Spleen (tissue), 11 donors: ENCODE results near the gene FAM237A. TPM values are rescaled to one million over a fixed set of nuclear protein-coding genes. Genes with fewer than 3 reads are reported as not detected.

Source experiments
- DNase-seq: peaks from one replicate; pipeline ENCODE4 v3.0.0-alpha.2; 2020
- H3K27ac ChIP-seq, 8 donors: fragments of 200-600 bp; sonication (generic) in 7 of 8; 1 replicate in 4 of 8; 2 replicates in 4 of 8; pipeline versions ENCODE4 v1.5.0 to v1.8.0; 2016 to 2021; ENCODE audit warnings: inconsistent platforms in 4 of 8, mild to moderate bottlenecking in 4 of 8, moderate library complexity in 1 of 8
- H3K27me3 ChIP-seq, 7 donors: fragments of 200-600 bp; sonication (generic) in 6 of 7; replicated peaks in 1 of 7; 1 replicate in 4 of 7; 2 replicates in 3 of 7; pipeline versions ENCODE4 v1.5.0 to v1.8.0; 2016 to 2021; ENCODE audit warnings: inconsistent platforms in 3 of 7, mild to moderate bottlenecking in 1 of 7
- H3K36me3 ChIP-seq, 6 donors: fragments of 200-600 bp; sonication (generic) in 5 of 6; 1 replicate in 4 of 6; 2 replicates in 2 of 6; pipeline versions ENCODE4 v1.5.0 to v1.8.0; 2016 to 2021; ENCODE audit warnings: inconsistent platforms in 2 of 6
- H3K4me1 ChIP-seq, 6 donors: fragments of 200-600 bp; sonication (generic) in 5 of 6; 1 replicate in 3 of 6; 2 replicates in 3 of 6; pipeline versions ENCODE4 v1.5.0 to v1.8.0; 2016 to 2021; ENCODE audit warnings: inconsistent platforms in 3 of 6
- H3K4me3 ChIP-seq, 8 donors: fragments of 200-600 bp; sonication (generic) in 7 of 8; 1 replicate in 4 of 8; 2 replicates in 4 of 8; pipeline versions ENCODE4 v1.5.0 to v1.8.0; 2016 to 2021; ENCODE audit warnings: inconsistent platforms in 4 of 8, mild to moderate bottlenecking in 4 of 8, moderate library complexity in 2 of 8
- H3K9me3 ChIP-seq, 8 donors: fragments of 200-600 bp; sonication (generic) in 7 of 8; 1 replicate in 4 of 8; 2 replicates in 4 of 8; pipeline versions ENCODE4 v1.5.0 to v1.8.0; 2016 to 2021; ENCODE audit warnings: inconsistent platforms in 4 of 8
- CTCF ChIP-seq, 11 experiments: fragments of 200-600 bp in 7 of 11; fragments of 450-650 bp in 4 of 11; sonication (generic) in 4 of 11; IDR thresholded peaks in 8 of 11; conservative IDR thresholded peaks in 3 of 11; 1 replicate in 7 of 11; 2 replicates in 4 of 11; pipeline versions ENCODE4 v1.4.0 to v1.8.0; 2016 to 2021; ENCODE audit warnings: antibody characterized with exemption in 11 of 11, inconsistent platforms in 4 of 11, mild to moderate bottlenecking in 1 of 11
- POLR2A ChIP-seq, 3 donors: fragments of 450-650 bp; IDR thresholded peaks; one replicate each; pipeline ENCODE4 v1.5.1; 2017; ENCODE audit warnings: antibody characterized with exemption in 3 of 3, mild to moderate bottlenecking in 1 of 3
- POLR2AphosphoS5 ChIP-seq, 3 donors: sonication (generic); formaldehyde crosslinking; IDR thresholded peaks; one replicate each; pipeline ENCODE4 v1.5.1; 2017; ENCODE audit warnings: antibody characterized with exemption in 3 of 3
- WGBS, 5 donors: extraction: QIAGEN DNeasy Blood & Tissue Kit in 3 of 5; methylation state at CpG; one replicate each; pipeline versions ENCODE4 v1.1.5 to v1.1.7; 2013 to 2018; 5-methylcytosine and 5-hydroxymethylcytosine counted together
- intact Hi-C: fragments of 100-400 bp; cut with DNase I; formaldehyde crosslinking; loops from one replicate; pipeline ENCODE4 v1.15.0; 2023; ENCODE audit warnings: low total_unique reads
- polyA plus RNA-seq, 3 donors: library from polyadenylated mRNA; stranded (reverse); fragments of 200-250 nt; gene quantifications; one replicate each; pipeline ENCODE4 v1.2.1, GENCODE V29; 2013
- total RNA-seq, 7 donors: library from RNA; depleted of rRNA in 3 of 7; stranded (reverse); fragments of >200 nt in 3 of 7; fragmentation: NEBNext Ultra II Directional in 4 of 7; extraction: Animal tissue kit (Norgen Biotek cat#: 25700) in 4 of 7; gene quantifications; one replicate each; pipeline versions ENCODE4 v1.1.0 to v1.2.1, GENCODE V29; 2016 to 2021
- donor health status: healthy with polysubstance abuse.
- donor health status: DM: no; HTN: no; CAD: no; lungs with moderate emphysema.
- donor health status: DM: no; HTN: no; CAD: no.
- donor health status: Bipolar disorder and iron deficiency.
- donor health status: healthy.
- donor health status: DM: no; HTN: no; CAD: no.
- donor health status: DM: yes; HTN: yes; CAD: no.

The FAM237A gene
- total and polyA plus RNA-seq, 10 donors: not detected

GRCh38 chr2:206647985-206648384 lies 5.7 kb downstream of the FAM237A start:
- Histone ChIP-seq H3K27ac (no peak overlapping the region), H3K4me3 (no peak overlapping the region), H3K9me3 (no peaks in the 10 kb centered on the region), H3K4me1 (no peaks in the 10 kb centered on the region), H3K36me3 (no peaks in the 10 kb centered on the region), H3K27me3 (peaks cover 0 to 24% (median 1%) of the 10 kb centered on the region in 7 donors)
- 34 to 67% (median 48%) methylated on average over 1 of the region's 1 CpG for WGBS, 5 donors
- DNase-seq: no peak
- TF ChIP-seq CTCF (IDR thresholded peaks at IDR 0.05 in 8 of 11, conservative IDR thresholded peaks at IDR 0.05 in 3 of 11): no peak
- TF ChIP-seq POLR2A (IDR thresholded peaks at IDR 0.05): no peak
- TF ChIP-seq POLR2AphosphoS5 (IDR thresholded peaks at IDR 0.05): no peak
- intact Hi-C loops: no loop called here

- no peaks in the 10 kb centered on the region for H3K4me1 ChIP-seq
- H3K27ac ChIP-seq: no peak overlapping the region
- TF ChIP-seq POLR2AphosphoS5 (IDR thresholded peaks at IDR 0.05) (no peak), POLR2A (IDR thresholded peaks at IDR 0.05) (no peak), CTCF (IDR thresholded peaks at IDR 0.05 in 8 of 11, conservative IDR thresholded peaks at IDR 0.05 in 3 of 11) (no peak)
- 72 to 95% (median 91%) methylated on average over 1 of the region's 1 CpG for WGBS, 5 donors
- no peaks in the 10 kb centered on the region for H3K27me3 ChIP-seq
- H3K9me3 ChIP-seq: peaks cover 0 to 27% (median 19%) of the 10 kb centered on the region in 8 donors
- no peak overlapping the region for H3K4me3 ChIP-seq
- no peak for DNase-seq
- H3K36me3 ChIP-seq: no peaks in the 10 kb centered on the region
- intact Hi-C loops: no loop called here
These were observed 14.8 kb downstream of the FAM237A start for GRCh38 chr2:206657087-206657486.

- H3K9me3 ChIP-seq: no peaks in the 10 kb centered on the region
- H3K27me3 ChIP-seq: peaks cover 0 to 7% (median 0%) of the 10 kb centered on the region in 7 donors
- WGBS, 5 donors: 79 to 84% (median 84%) methylated on average over 3 of the region's 3 CpGs
- no peaks in the 10 kb centered on the region for H3K36me3 ChIP-seq
- TF ChIP-seq POLR2AphosphoS5 (IDR thresholded peaks at IDR 0.05): no peak
- no peak for TF ChIP-seq CTCF (IDR thresholded peaks at IDR 0.05 in 8 of 11, conservative IDR thresholded peaks at IDR 0.05 in 3 of 11)
- no peak for TF ChIP-seq POLR2A (IDR thresholded peaks at IDR 0.05)
- intact Hi-C loops: no loop called here
- H3K4me3 ChIP-seq: no peak overlapping the region
- no peaks in the 10 kb centered on the region for H3K4me1 ChIP-seq
- no peak for DNase-seq
- no peak overlapping the region for H3K27ac ChIP-seq
These were observed 23.0 kb downstream of the FAM237A start for GRCh38 chr2:206665251-206665650.

GRCh38 chr2:206670531-206671319 lies 28.4 kb downstream of the FAM237A start:
- H3K27ac ChIP-seq: no peak overlapping the region
- 72 to 90% (median 81%) methylated on average over 7 of the region's 7 CpGs for WGBS, 5 donors
- no peak for DNase-seq
- TF ChIP-seq CTCF (IDR thresholded peaks at IDR 0.05 in 8 of 11, conservative IDR thresholded peaks at IDR 0.05 in 3 of 11) (no peak), POLR2A (IDR thresholded peaks at IDR 0.05) (no peak), POLR2AphosphoS5 (IDR thresholded peaks at IDR 0.05) (no peak)
- no peaks in the 10 kb centered on the region for H3K36me3 ChIP-seq
- intact Hi-C loops: no loop called here
- H3K9me3 ChIP-seq: no peaks in the 10 kb centered on the region
- no peaks in the 10 kb centered on the region for H3K4me1 ChIP-seq
- H3K4me3 ChIP-seq: no peak overlapping the region
- H3K27me3 ChIP-seq: peaks cover 0 to 10% (median 0%) of the 10 kb centered on the region in 7 donors
